ENCODE data around the gene PRPF8.

The PRPF8 gene

GRCh38 chr17:1718362-1719165, 33.9 kb upstream of the PRPF8 start:
- peaks cover 5% of the 10 kb centered on the region for H4K20me1 ChIP-seq (ENCODE audit: insufficient read depth, low read length, poor library complexity, severe bottlenecking)
- TF ChIP-seq EZH2phosphoT487 (IDR thresholded peaks at IDR 0.05; ENCODE audit: borderline replicate concordance) = no peak
- TF ChIP-seq CTCF (conservative IDR thresholded peaks at IDR 0.05; ENCODE audit: low read length) = no peak
- H3K9me2 ChIP-seq (replicated peaks; ENCODE audit: low read depth, low read length) = no peaks in the 10 kb centered on the region
- H3K9me3 ChIP-seq (ENCODE audit: insufficient read depth, low read depth, low read length) = no peaks in the 10 kb centered on the region
- peak overlapping the region; percentile 98 for H3K9ac ChIP-seq (ENCODE audit: low read depth, low read length, poor library complexity, severe bottlenecking)
- H3K4me3 ChIP-seq (ENCODE audit: low read length, poor library complexity, severe bottlenecking) = peak overlapping the region; percentile 89
- peaks cover 4% of the 10 kb centered on the region; the same call in 1 of the 2 replicates for H3K79me2 ChIP-seq (ENCODE audit: insufficient read depth, low read length)
- peak overlapping the region; percentile 90 for H3K4me2 ChIP-seq (ENCODE audit: low read depth, low read length, poor library complexity, severe bottlenecking)
- H3K36me3 ChIP-seq (ENCODE audit: insufficient read depth, low read length) = no peaks in the 10 kb centered on the region
- H2AFZ ChIP-seq (ENCODE audit: low read length) = no peak overlapping the region
- no peaks in the 10 kb centered on the region for H3F3A ChIP-seq (ENCODE audit: low read depth)
- no peaks in the 10 kb centered on the region for H3K27me3 ChIP-seq (ENCODE audit: insufficient read depth, low read length, poor library complexity, severe bottlenecking)
- H3K4me1 ChIP-seq (ENCODE audit: insufficient read depth, low read length, poor library complexity, severe bottlenecking) = peaks cover 28% of the 10 kb centered on the region

- H3K4me3 ChIP-seq (ENCODE audit: low read length, poor library complexity, severe bottlenecking) = peak overlapping the region; percentile 89
- peaks cover 5% of the 10 kb centered on the region for H4K20me1 ChIP-seq (ENCODE audit: insufficient read depth, low read length, poor library complexity, severe bottlenecking)
- H3K4me2 ChIP-seq (ENCODE audit: low read depth, low read length, poor library complexity, severe bottlenecking) = peak overlapping the region; percentile 90
- H3F3A ChIP-seq (ENCODE audit: low read depth) = no peaks in the 10 kb centered on the region
- no peaks in the 10 kb centered on the region for H3K9me3 ChIP-seq (ENCODE audit: insufficient read depth, low read depth, low read length)
- H3K79me2 ChIP-seq (ENCODE audit: insufficient read depth, low read length) = peaks cover 4% of the 10 kb centered on the region; the same call in 1 of the 2 replicates
- H3K27me3 ChIP-seq (ENCODE audit: insufficient read depth, low read length, poor library complexity, severe bottlenecking) = no peaks in the 10 kb centered on the region
- TF ChIP-seq CTCF (conservative IDR thresholded peaks at IDR 0.05; ENCODE audit: low read length) = no peak
- no peak for TF ChIP-seq EZH2phosphoT487 (IDR thresholded peaks at IDR 0.05; ENCODE audit: borderline replicate concordance)
- no peaks in the 10 kb centered on the region for H3K9me2 ChIP-seq (replicated peaks; ENCODE audit: low read depth, low read length)
- H3K9ac ChIP-seq (ENCODE audit: low read depth, low read length, poor library complexity, severe bottlenecking) = peak overlapping the region; percentile 98
- peaks cover 17% of the 10 kb centered on the region for H3K4me1 ChIP-seq (ENCODE audit: insufficient read depth, low read length, poor library complexity, severe bottlenecking)
- H3K36me3 ChIP-seq (ENCODE audit: insufficient read depth, low read length) = no peaks in the 10 kb centered on the region
- H2AFZ ChIP-seq (ENCODE audit: low read length) = peak overlapping the region; percentile 83
These were observed 32.4 kb upstream of the PRPF8 start for GRCh38 chr17:1716912-1717695.

DNA sequence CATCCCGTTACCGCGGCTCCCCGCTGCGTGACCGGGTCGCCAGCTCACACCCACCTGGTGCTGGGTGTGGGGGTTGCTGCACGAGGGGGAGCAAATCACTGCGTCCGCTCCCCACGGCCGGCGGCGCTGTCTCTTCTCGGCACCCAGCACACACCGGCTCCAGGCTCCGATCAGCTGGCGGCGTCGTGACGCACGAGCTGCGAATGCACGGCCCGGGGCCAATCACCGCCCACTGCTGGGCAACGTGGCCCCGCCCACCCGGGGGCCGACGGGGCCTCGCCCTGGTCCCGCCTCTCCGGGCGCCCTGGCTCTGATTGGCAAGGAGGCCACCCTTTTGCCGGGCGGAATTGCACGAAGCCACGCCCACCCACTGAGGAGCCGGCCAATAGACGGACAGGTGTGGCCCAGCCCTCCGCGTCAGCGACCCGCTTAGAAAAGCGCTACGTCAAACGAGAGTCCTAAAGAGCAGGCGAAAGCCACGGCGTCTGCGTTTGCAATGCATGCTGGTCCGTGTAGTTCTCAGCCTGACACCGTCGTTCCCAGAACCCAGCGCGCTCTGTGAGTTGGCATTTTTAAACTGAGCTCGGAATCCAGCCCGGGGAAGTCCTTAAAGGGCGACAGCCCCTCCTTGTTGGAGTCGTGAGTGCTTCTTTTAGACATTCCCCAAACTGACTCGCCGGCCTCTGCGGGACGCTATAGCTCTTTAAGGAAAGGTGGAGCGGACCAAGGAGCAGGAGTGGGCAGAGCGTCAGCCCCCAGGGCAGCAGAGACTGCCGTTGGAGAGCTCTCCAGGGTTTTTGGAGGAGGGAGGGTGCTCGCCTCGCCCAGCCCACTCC, 31.6 kb upstream of the PRPF8 start:
- Histone ChIP-seq H3F3A (ENCODE audit: low read depth) (no peaks in the 10 kb centered on the region), H3K79me2 (ENCODE audit: insufficient read depth, low read length) (peaks cover 4% of the 10 kb centered on the region; the same call in 1 of the 2 replicates), H3K9me3 (ENCODE audit: insufficient read depth, low read depth, low read length) (no peaks in the 10 kb centered on the region), H2AFZ (ENCODE audit: low read length) (peak overlapping the region; percentile 72), H3K4me1 (ENCODE audit: insufficient read depth, low read length, poor library complexity, severe bottlenecking) (peaks cover 14% of the 10 kb centered on the region), H3K27me3 (ENCODE audit: insufficient read depth, low read length, poor library complexity, severe bottlenecking) (no peaks in the 10 kb centered on the region), H3K36me3 (ENCODE audit: insufficient read depth, low read length) (no peaks in the 10 kb centered on the region), H3K9ac (ENCODE audit: low read depth, low read length, poor library complexity, severe bottlenecking) (peak overlapping the region; percentile 98), H3K4me3 (ENCODE audit: low read length, poor library complexity, severe bottlenecking) (peak overlapping the region; percentile 89), H4K20me1 (ENCODE audit: insufficient read depth, low read length, poor library complexity, severe bottlenecking) (peaks cover 5% of the 10 kb centered on the region), H3K9me2 (replicated peaks; ENCODE audit: low read depth, low read length) (no peaks in the 10 kb centered on the region), H3K4me2 (ENCODE audit: low read depth, low read length, poor library complexity, severe bottlenecking) (peak overlapping the region; percentile 90)
- TF ChIP-seq CTCF (conservative IDR thresholded peaks at IDR 0.05; ENCODE audit: low read length) (no peak), EZH2phosphoT487 (IDR thresholded peaks at IDR 0.05; ENCODE audit: borderline replicate concordance) (no peak)

Data from Loucy (cell line).